Vagina (tissue), 2 donors: Measurements from ENCODE around the gene ADIG. TPM values are rescaled to one million over a fixed set of nuclear protein-coding genes. Genes with fewer than 3 reads are reported as not detected.

ENCODE experiments used
- DNase-seq, 2 donors: peaks; one replicate each; pipeline ENCODE4 v3.0.0-alpha.2; 2017; ENCODE audit errors: extremely low spot score in 2 of 2
- H3K27ac ChIP-seq: fragments of 200-600 bp; sonication (generic); one replicate; pipeline ENCODE4 v1.5.1; 2019
- H3K27me3 ChIP-seq: fragments of 200-600 bp; sonication (generic); one replicate; pipeline ENCODE4 v1.5.1; 2019
- H3K36me3 ChIP-seq, 2 donors: fragments of 200-600 bp; sonication (generic); one replicate each; pipeline ENCODE4 v1.5.1; 2017 to 2019
- H3K4me1 ChIP-seq: fragments of 200-600 bp; sonication (generic); one replicate; pipeline ENCODE4 v1.5.1; 2019
- H3K4me3 ChIP-seq, 2 donors: fragments of 200-600 bp; sonication (generic); 1 replicate in 1 of 2; 2 replicates in 1 of 2; pipeline ENCODE4 v1.5.1; 2016 to 2019
- H3K9me3 ChIP-seq: fragments of 200-600 bp; sonication (generic); one replicate; pipeline ENCODE4 v1.5.1; 2019
- POLR2A ChIP-seq, 2 donors: fragments of 450-650 bp; IDR thresholded peaks; one replicate each; pipeline ENCODE4 v1.6.1; 2017; ENCODE audit warnings: antibody characterized with exemption in 2 of 2, mild to moderate bottlenecking in 2 of 2, moderate library complexity in 2 of 2
- POLR2AphosphoS5 ChIP-seq, 2 donors: sonication (generic); formaldehyde crosslinking; IDR thresholded peaks; one replicate each; pipeline ENCODE4 v1.9.0; 2017; ENCODE audit warnings: antibody characterized with exemption in 2 of 2, mild to moderate bottlenecking in 2 of 2, low read depth in 1 of 2; ENCODE audit not compliant: insufficient read depth in 1 of 2
- intact Hi-C: fragments of 100-400 bp; cut with DNase I; formaldehyde crosslinking; loops from one replicate; pipeline ENCODE4 v1.15.1; 2023
- total RNA-seq: library from RNA; depleted of rRNA; stranded (reverse); fragments of >200 nt; gene quantifications from one replicate; pipeline ENCODE4 v1.2.3, GENCODE V29; 2016
- TF ChIP-seq, protein P1 (sequence below), 3 experiments: fragments of 450-650 bp in 2 of 3; fragments of 200-600 bp in 1 of 3; sonication (generic) in 1 of 3; IDR thresholded peaks; one replicate each; pipeline ENCODE4 v1.5.1; 2017 to 2019; ENCODE audit warnings: antibody characterized with exemption in 3 of 3, mild to moderate bottlenecking in 2 of 3, moderate library complexity in 2 of 3

The ADIG gene
- total RNA-seq, 1 donor from 2014 or later = not detected

- Histone ChIP-seq H3K9me3 (no peaks in the 10 kb centered on the region), H3K27me3 (no peaks in the 10 kb centered on the region), H3K4me1 (no peaks in the 10 kb centered on the region), H3K36me3 (no peaks in the 10 kb centered on the region), H3K4me3 (no peak overlapping the region), H3K27ac (no peak overlapping the region)
- no peak for DNase-seq
- TF ChIP-seq, protein P1, sequence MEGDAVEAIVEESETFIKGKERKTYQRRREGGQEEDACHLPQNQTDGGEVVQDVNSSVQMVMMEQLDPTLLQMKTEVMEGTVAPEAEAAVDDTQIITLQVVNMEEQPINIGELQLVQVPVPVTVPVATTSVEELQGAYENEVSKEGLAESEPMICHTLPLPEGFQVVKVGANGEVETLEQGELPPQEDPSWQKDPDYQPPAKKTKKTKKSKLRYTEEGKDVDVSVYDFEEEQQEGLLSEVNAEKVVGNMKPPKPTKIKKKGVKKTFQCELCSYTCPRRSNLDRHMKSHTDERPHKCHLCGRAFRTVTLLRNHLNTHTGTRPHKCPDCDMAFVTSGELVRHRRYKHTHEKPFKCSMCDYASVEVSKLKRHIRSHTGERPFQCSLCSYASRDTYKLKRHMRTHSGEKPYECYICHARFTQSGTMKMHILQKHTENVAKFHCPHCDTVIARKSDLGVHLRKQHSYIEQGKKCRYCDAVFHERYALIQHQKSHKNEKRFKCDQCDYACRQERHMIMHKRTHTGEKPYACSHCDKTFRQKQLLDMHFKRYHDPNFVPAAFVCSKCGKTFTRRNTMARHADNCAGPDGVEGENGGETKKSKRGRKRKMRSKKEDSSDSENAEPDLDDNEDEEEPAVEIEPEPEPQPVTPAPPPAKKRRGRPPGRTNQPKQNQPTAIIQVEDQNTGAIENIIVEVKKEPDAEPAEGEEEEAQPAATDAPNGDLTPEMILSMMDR (IDR thresholded peaks at IDR 0.05) = no peak
- no peak for TF ChIP-seq POLR2AphosphoS5 (IDR thresholded peaks at IDR 0.05; ENCODE audit: insufficient read depth in 1 of 2, low read depth in 1 of 2)
- no peak for TF ChIP-seq POLR2A (IDR thresholded peaks at IDR 0.05)
- intact Hi-C loops = no loop called here
These were observed 39.4 kb downstream of the ADIG start for GRCh38 chr20:38620441-38620840.

- Histone ChIP-seq H3K9me3 (no peaks in the 10 kb centered on the region), H3K36me3 (no peaks in the 10 kb centered on the region), H3K4me3 (no peak overlapping the region), H3K4me1 (no peaks in the 10 kb centered on the region), H3K27me3 (no peaks in the 10 kb centered on the region), H3K27ac (no peak overlapping the region)
- TF ChIP-seq POLR2A (IDR thresholded peaks at IDR 0.05) (no peak), POLR2AphosphoS5 (IDR thresholded peaks at IDR 0.05; ENCODE audit: insufficient read depth in 1 of 2, low read depth in 1 of 2) (no peak)
- TF ChIP-seq, protein P1 (IDR thresholded peaks at IDR 0.05) = no peak
- intact Hi-C loops = no loop called here
- DNase-seq = no peak
These were observed 42.1 kb downstream of the ADIG start for GRCh38 chr20:38623061-38623460.

DNA sequence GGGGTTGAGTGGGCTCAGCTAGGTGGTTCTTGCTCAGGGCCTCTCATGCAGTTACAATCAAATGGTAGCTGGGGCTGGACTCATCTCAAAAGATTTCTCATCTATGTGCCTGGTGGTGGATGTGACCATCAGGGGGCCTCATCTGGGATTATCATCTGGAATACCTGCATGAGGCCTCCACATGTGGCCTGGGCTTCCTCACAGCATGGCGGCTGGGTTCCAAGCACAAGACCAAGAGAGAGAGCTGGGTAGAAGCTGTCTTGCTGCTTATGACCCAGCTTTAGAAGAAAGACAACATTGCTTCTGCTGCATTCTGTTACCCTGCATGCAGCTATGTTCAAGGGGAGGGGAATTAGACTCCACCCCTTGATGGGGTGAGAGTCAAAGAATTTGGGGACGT lies 43.1 kb downstream of the ADIG start:
- Histone ChIP-seq H3K36me3 (no peaks in the 10 kb centered on the region), H3K9me3 (no peaks in the 10 kb centered on the region), H3K4me3 (no peak overlapping the region), H3K27me3 (no peaks in the 10 kb centered on the region), H3K4me1 (no peaks in the 10 kb centered on the region), H3K27ac (no peak overlapping the region)
- intact Hi-C loops = no loop called here
- no peak for TF ChIP-seq POLR2A (IDR thresholded peaks at IDR 0.05)
- no peak for TF ChIP-seq POLR2AphosphoS5 (IDR thresholded peaks at IDR 0.05; ENCODE audit: insufficient read depth in 1 of 2, low read depth in 1 of 2)
- TF ChIP-seq, protein P1 (IDR thresholded peaks at IDR 0.05) = no peak
- no peak for DNase-seq

DNA sequence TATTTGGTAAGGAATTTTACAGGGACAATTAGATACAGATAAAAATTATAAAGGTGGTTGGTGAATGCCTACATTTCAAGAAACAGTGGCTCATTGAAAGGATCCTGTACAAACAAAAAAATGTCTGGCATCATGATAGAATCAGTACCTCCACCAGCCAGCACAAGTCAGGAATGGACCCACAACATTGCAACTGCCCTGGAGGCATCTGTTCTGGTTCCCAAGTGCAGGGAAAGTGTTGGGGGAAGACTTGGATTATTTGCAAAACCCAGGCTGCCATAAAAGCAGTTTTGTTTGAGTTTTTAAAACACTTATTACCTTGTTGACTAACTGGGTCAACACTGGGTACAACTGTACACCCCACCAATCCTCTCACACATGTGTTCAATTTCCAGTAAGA lies 44.9 kb downstream of the ADIG start:
- Histone ChIP-seq H3K36me3 (no peaks in the 10 kb centered on the region), H3K27ac (no peak overlapping the region), H3K27me3 (no peaks in the 10 kb centered on the region), H3K4me1 (no peaks in the 10 kb centered on the region), H3K4me3 (no peak overlapping the region), H3K9me3 (no peaks in the 10 kb centered on the region)
- intact Hi-C loops = no loop called here
- no peak for DNase-seq
- TF ChIP-seq, protein P1 (IDR thresholded peaks at IDR 0.05) = no peak
- TF ChIP-seq POLR2A (IDR thresholded peaks at IDR 0.05) (no peak), POLR2AphosphoS5 (IDR thresholded peaks at IDR 0.05; ENCODE audit: insufficient read depth in 1 of 2, low read depth in 1 of 2) (no peak)

- Histone ChIP-seq H3K36me3 (no peaks in the 10 kb centered on the region), H3K27ac (no peak overlapping the region), H3K9me3 (no peaks in the 10 kb centered on the region), H3K4me1 (no peaks in the 10 kb centered on the region), H3K27me3 (no peaks in the 10 kb centered on the region), H3K4me3 (no peak overlapping the region)
- intact Hi-C loops = no loop called here
- TF ChIP-seq, protein P1 (IDR thresholded peaks at IDR 0.05) = no peak
- no peak for DNase-seq
These were observed 46.1 kb downstream of the ADIG start for GRCh38 chr20:38626921-38627659.
